ENCODE measurements around the gene KRTAP20-4. TPM values are rescaled to one million over a fixed set of nuclear protein-coding genes. Genes with fewer than 3 reads are reported as not detected.

KRTAP20-4 gene
- not detected for polyA plus RNA-seq (ENCODE audit: insufficient read length in 3 of 3)
- long read RNA-seq, donor 1: 0 reads
- long read RNA-seq, donor 2: 0 reads
- long read RNA-seq, donor 3: 0 reads
- long read RNA-seq, donor 4: 0 reads
- long read RNA-seq, donor 5: 0 reads
- long read RNA-seq, donor 6: 0 reads
- long read RNA-seq, donor 7: 0 reads
- long read RNA-seq, donor 8: 0 reads
- long read RNA-seq, donor 9: 0 reads
- long read RNA-seq, donor 10: 0 reads
- long read RNA-seq, donor 11: 0 reads
- long read RNA-seq, donor 12: 0 reads
- long read RNA-seq, donor 13: 0 reads
- long read RNA-seq, donor 14: 0 reads
- long read RNA-seq, donor 15: 0 reads
- long read RNA-seq, donor 16: 0 reads

DNA sequence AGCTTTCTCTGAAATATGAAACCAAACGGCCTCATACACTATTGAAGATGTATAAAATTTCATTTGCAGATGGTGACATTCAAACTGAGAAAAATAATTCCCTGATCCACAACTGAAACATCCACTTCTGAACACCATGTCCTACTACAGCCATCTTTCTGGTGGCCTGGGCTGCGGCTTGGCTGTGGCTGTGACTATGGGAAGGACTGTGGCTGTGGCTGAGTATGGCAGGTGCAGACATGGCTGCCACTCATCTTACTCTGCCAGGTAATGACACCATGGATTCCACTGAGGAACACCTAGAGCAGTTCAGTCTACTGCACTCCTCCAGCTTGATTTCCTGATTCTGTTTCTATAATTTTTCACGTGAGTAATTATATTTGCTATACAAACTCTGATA lies at the start of gene KRTAP20-4:
KRTAP20-4 (plus strand) TSS at position 106 of the 400 bp plus-strand sequence.
- no peak for DNase-seq

DNA sequence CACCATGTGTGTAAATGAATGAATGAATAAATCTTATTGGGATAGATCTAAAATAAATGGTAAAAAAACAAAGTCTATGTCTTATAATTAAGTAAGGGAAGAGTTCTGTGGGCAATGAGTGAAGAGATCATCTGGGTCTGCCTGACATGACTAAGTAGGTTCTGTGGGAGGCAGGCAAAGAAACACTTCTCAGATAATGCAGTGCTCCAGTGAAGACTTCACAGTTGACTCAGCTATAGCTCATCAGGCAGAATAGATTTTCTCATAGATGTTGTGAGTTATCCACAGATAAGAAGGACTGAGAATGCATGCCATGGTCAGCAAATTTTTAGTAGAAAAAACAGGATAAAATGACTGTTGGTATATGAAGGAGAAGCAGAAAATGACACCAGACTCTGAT lies 42.7 kb upstream of the KRTAP20-4 start:
- no peak for DNase-seq

DNA sequence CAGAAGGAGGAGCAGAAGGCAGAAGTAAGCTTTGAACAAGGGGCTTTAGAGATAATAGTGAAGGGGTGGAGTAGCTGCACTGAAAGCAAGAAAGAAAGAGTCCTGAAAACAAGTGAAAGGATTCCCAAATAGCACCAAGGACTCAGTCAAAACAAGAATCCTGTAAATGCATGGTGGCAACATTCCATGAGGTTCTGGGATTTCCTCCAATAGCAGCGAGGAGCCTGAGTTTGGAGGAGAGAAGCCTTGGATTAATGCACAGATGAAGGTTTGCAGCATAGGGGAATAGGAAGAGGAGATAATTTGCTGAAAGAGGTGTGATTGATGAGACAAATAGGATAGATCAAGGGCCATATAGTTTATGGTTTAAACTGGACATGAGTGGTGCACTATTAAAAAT lies 41.1 kb upstream of the KRTAP20-4 start:
- no peak for DNase-seq

DNA sequence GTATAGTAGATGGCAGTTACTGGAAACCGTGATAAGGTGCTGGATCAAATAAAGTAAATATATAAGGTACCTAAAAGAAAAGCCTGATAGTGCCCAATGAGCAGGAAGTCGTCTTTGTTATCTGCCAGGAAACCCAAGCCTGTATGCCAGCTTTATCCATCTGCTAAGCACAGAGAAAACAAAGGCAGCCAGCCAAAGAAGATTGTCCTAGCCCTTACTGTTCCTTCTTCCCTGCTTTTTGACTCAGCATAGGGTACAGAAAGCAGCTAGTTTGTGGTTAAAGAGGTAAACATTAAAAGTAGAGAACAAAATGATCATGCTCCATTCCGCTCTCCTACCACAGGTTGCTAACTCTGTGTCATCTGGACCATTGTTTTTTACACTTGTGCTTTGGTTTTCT lies 40.3 kb upstream of the KRTAP20-4 start:
- no peak for DNase-seq

GRCh38 chr21:30582870-30583269 lies 37.6 kb upstream of the KRTAP20-4 start:
- DNase-seq: no peak

- no peak for DNase-seq
Observed at GRCh38 chr21:30590297-30590696, 30.1 kb upstream of the KRTAP20-4 start, which contains the start of gene KRTAP22-2. TSS of gene KRTAP22-2 (minus strand) at chr21:30590397.

- DNase-seq: no peak
Observed at GRCh38 chr21:30592140-30592539, 28.3 kb upstream of the KRTAP20-4 start, which contains the start of gene KRTAP6-3. TSS of gene KRTAP6-3 (plus strand) at chr21:30592440. CDS start at chr21:30592446, 6 bp downstream.

- no peak for DNase-seq
Observed at GRCh38 chr21:30598802-30599201, 21.6 kb upstream of the KRTAP20-4 start, which contains the start of gene KRTAP6-2. TSS of gene KRTAP6-2 (minus strand) at chr21:30598902. CDS start at chr21:30598874, 28 bp downstream.

- no peak for DNase-seq
Observed at GRCh38 chr21:30600787-30601186, 19.6 kb upstream of the KRTAP20-4 start, which contains the start of gene KRTAP22-1. TSS of gene KRTAP22-1 (plus strand) at chr21:30601087.

DNA sequence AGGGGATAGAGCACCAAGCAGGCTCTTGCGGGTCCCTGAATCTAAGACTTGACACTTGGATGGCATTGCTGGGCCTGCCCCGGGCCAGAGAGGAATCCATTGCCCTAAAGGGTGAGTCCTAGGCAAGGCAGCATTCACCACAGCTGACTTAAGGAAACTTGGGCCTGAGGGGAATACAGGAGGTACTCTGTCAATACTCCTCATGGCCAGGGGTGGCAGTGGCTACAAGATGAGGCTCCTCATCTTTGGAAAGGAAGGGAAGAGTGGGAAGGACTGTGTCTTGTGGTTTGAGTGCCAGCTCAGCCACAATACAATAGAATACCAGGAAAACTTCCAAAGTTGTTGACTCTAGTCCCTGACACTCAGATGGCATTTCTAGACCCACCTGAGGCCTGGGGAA lies 14.5 kb upstream of the KRTAP20-4 start:
- DNase-seq: no peak

DNA sequence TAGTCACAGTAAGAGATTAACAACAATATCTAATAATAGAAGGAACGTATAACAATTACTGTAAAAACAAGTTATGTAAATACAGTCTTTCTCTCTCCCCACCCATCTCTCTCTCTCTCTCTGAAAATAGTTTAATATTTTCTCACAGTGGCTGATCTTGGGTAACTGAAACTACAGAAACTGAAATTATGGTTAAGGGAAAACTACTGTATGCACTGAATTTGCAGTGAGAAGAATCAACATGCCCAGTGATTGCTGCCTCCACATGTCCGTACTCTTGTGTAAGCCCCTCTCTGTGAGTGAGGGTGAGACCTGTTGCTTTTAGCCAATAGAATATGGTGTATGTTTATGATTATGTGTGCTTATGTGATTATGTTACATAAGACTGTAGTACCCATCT lies 8.3 kb upstream of the KRTAP20-4 start:
- DNase-seq: no peak

- no peak for DNase-seq
Observed at GRCh38 chr21:30613836-30614235, 6.6 kb upstream of the KRTAP20-4 start, which contains the start of gene KRTAP6-1. TSS of gene KRTAP6-1 (minus strand) at chr21:30613930. CDS start at chr21:30613904, 26 bp downstream.

DNA sequence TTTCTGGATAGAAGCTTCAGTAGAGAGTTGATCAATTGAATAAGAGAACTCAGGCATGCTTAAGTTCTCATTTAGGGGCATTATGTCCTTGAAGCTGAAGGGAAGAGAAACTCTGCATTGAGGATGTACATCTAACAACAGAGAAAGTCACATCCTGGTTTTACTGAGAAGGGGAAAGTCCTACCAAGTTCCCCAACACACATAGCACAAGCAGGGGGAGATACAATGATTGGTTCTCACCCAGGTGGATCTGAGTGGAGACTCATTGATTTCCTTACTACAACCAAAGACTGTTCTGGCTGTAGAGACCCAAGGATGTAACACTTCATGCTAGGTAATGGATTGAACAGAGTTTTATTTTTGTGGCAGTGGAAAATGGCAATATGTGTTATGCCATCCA lies 5.2 kb upstream of the KRTAP20-4 start:
- no peak for DNase-seq

DNA sequence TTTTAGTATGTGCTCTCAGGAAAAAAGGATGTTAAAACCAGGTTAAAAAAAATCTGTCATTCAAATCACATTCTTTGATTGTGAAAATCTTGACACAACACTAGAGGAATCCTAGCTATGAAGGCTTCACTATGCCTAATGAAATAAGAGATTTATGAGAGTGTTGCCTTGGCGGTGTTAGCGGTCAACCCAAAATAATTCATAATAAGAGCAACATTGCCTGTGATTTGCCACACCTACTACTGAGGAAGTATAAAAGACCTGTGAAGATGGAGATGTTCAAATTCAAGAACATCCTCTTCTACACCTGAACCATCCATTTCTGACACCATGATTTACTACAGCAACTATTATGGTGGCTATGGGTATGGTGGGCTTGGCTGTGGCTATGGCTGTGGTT lies 4.3 kb upstream of the KRTAP20-4 start, which contains the start of gene KRTAP20-1:
KRTAP20-1 (plus strand) TSS at position 301 of the 400 bp plus-strand sequence; CDS start at position 331, 30 bp downstream.
- DNase-seq: no peak

DNA sequence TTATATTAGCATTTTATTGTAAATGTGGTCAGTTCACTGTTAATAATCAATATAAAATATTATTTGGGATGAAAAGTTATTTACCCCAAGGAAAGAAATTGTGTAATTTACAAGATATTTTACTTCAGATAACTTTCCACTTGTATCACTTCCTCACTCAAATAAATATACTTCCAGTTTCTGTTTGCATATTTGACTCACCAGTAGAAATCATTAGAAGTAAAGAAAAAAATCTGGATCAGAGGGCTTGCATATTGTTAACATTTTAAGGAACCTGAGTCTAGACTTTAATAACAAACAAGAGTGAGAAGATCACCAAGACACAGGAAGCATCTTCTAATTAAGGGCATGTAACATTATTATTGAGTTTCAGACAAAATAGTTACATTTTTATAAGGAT lies 347 bp upstream of the KRTAP20-4 start:
- DNase-seq: no peak

DNA sequence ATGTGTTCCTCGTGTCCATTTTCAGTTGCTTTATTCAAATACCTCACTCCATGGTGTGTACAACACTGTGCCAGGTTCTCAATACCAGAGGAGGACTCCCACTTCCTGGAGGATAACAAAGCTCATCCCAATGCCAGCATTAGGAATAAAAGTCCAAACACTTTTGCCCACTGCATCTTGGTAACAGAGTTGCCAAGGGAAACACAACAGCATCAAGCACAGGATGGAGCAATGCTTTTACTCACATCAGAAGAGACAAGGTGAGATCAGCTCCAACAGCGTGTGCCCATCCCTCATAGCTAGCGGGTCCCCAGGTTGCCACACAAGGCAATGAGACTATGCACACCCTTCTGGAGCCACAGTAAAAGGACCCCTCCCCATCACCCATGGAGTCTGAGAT lies 2.9 kb downstream of the KRTAP20-4 start:
- no peak for DNase-seq

GRCh38 chr21:30625449-30626165 lies 5.2 kb downstream of the KRTAP20-4 start:
- DNase-seq: no peak

DNA sequence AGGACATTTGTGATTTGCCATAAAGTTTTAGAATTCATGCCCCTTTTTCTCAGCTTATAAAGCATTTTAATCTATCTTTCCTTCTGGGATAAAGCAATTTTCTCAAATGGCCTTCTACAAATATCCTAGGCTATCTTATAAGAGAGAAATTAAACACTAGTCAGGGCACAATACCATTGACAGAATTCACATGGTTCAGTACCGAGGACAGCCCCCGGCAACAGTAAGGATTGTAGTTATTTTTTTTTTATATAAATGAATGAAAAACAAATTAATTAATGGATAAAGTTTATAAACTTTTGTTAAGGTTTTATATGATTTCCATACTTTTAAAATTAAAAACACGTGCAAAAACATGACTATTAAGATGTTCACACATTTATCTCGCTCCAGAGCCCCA lies 7.7 kb downstream of the KRTAP20-4 start:
- DNase-seq: no peak

DNA sequence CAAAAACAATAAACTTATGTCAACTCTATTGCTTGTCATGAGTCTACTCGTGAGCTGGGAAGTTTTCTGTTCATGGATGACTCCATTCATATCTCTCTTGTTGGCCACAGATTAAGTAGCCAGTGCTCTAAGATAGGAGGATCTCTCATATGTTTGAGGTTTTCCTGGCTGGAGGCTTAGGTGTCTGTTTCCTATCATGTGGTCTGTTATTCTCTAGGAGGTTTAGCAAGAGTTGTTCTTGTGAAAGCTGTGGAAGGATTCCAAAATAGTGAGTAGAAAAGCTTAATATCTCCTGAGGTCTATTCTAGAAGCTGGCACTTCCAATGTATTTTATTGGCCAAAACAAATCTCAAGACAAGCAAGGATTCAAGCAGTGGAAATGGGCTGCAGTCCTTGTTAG lies 8.8 kb downstream of the KRTAP20-4 start:
- no peak for DNase-seq

- DNase-seq: no peak
Observed at GRCh38 chr21:30634906-30635305, 14.5 kb downstream of the KRTAP20-4 start, which contains the start of gene KRTAP20-2. TSS of gene KRTAP20-2 (plus strand) at chr21:30635206. CDS start at chr21:30635264, 58 bp downstream.

GRCh38 chr21:30638686-30639085 lies 18.3 kb downstream of the KRTAP20-4 start:
- no peak for DNase-seq

GRCh38 chr21:30642564-30642963 lies 22.1 kb downstream of the KRTAP20-4 start, which contains the start of gene KRTAP20-3:
TSS of gene KRTAP20-3 (plus strand) at chr21:30642864.
- no peak for DNase-seq
